ENCODE data around the gene SENP3.

DNA sequence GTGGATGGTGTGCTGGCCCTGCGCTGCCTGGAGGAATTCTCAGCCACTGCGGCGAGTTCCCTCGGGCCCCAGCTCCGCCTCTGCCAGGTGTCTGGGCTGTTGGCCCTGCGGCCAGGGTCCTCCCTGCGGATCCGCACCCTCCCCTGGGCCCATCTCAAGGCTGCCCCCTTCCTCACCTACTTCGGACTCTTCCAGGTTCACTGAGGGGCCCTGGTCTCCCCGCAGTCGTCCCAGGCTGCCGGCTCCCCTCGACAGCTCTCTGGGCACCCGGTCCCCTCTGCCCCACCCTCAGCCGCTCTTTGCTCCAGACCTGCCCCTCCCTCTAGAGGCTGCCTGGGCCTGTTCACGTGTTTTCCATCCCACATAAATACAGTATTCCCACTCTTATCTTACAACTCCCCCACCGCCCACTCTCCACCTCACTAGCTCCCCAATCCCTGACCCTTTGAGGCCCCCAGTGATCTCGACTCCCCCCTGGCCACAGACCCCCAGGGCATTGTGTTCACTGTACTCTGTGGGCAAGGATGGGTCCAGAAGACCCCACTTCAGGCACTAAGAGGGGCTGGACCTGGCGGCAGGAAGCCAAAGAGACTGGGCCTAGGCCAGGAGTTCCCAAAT lies 4.5 kb upstream of the SENP3 start:
- no peak for TF ChIP-seq POLR2AphosphoS5 (IDR thresholded peaks at IDR 0.05; ENCODE audit: low read depth, low read length)
- TF ChIP-seq, protein P1, sequence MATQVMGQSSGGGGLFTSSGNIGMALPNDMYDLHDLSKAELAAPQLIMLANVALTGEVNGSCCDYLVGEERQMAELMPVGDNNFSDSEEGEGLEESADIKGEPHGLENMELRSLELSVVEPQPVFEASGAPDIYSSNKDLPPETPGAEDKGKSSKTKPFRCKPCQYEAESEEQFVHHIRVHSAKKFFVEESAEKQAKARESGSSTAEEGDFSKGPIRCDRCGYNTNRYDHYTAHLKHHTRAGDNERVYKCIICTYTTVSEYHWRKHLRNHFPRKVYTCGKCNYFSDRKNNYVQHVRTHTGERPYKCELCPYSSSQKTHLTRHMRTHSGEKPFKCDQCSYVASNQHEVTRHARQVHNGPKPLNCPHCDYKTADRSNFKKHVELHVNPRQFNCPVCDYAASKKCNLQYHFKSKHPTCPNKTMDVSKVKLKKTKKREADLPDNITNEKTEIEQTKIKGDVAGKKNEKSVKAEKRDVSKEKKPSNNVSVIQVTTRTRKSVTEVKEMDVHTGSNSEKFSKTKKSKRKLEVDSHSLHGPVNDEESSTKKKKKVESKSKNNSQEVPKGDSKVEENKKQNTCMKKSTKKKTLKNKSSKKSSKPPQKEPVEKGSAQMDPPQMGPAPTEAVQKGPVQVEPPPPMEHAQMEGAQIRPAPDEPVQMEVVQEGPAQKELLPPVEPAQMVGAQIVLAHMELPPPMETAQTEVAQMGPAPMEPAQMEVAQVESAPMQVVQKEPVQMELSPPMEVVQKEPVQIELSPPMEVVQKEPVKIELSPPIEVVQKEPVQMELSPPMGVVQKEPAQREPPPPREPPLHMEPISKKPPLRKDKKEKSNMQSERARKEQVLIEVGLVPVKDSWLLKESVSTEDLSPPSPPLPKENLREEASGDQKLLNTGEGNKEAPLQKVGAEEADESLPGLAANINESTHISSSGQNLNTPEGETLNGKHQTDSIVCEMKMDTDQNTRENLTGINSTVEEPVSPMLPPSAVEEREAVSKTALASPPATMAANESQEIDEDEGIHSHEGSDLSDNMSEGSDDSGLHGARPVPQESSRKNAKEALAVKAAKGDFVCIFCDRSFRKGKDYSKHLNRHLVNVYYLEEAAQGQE (IDR thresholded peaks at IDR 0.05; ENCODE audit: insufficient read depth in 1 of 2, low read depth in 2 of 2, low read length in 2 of 2), result no peak
- TF ChIP-seq TAF1 (IDR thresholded peaks at IDR 0.05; ENCODE audit: borderline replicate concordance, insufficient read depth, low read length), result no peak
- no peak for TF ChIP-seq SIN3A (IDR thresholded peaks at IDR 0.05; ENCODE audit: borderline replicate concordance, insufficient read depth, low read length)

Measured in PFSK-1 (cell line).